Measurements from ENCODE around the gene SLC7A5.
"Not testable (repeated sequence)": the region's sequence is repeated elsewhere in the genome, so short reads cannot be mapped to it uniquely, and the experiment has no call there.

Gene SLC7A5

DNA sequence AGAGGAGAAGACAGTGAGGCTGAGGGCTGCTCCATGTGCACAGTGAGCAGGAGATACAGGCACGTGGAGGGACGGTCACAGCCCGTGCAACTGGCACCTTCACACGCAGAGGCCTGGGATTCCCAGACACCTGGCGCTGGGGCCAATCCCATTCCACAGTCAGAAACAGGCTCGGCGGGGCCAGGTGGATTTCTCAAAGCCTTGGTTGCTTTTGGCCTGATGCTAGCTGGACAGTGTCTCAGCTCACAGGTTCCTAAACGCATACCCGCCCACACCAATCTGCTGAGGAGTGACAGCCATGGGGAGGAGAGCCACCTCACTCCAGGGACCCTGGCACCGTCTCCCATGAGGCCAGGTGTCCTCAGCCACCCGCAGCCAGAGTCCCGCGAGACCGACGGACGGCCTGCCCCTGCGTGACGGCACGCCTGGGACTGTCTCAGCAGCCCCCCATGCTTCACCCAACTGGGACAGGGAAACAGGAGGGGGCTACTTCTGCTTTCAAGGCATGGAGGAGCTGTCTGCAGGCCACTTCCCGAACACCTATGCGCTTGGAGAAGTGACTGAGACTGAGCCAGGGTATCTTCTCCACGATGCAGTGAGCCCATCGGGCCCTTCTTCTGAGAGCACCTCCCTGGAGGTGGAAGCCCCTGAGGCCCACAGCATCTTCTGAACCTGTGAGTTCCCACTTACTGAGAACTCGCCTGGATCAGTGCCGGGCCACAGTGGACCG lies 6.5 kb downstream of the SLC7A5 start:
- FAIRE-seq: not testable (repeated sequence)

DNA sequence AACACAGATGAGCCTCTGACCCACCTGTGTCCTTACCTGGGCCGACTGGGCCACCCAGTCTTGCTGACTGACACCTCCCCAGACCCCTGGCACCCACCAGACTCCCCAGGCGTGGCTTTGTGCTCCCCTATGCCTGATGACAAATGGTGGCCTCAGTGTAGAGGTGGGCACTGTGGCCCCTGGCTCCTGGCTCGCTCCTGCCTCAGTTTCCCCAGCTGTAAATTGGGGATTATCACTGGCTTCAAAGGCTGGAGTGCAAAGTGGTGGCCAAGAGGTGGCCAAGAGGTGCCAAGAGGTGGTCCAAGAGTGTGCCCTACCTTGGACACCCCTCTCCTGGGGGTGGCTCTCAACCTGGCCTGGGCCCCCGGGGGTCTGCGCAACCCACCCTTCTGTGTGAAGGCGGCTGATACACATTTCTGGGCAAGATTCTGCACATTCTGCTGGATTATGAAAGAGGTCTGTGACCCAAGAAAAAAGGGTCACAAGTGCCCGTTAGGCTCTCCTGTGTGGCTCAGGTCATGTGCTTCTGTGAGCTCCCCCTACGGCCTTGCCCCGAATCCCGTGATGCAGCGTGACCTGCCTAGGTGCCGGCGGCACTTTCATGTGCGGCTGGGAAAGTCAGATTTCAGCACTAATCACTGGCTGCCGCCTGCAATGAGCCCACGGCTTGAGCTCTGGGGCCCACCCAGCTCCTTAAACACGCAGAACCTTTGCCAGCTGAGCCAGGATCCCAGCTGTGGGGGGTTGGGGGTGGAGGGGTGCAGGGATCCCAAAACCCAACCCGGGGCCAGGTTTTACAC lies 7.8 kb downstream of the SLC7A5 start:
- not testable (repeated sequence) for FAIRE-seq; DNase-seq (ENCODE audit: low spot score)

More for the DNA sequence above, 6.5 kb downstream of the SLC7A5 start:
- DNase-seq (ENCODE audit: low spot score): not testable (repeated sequence)

DNA sequence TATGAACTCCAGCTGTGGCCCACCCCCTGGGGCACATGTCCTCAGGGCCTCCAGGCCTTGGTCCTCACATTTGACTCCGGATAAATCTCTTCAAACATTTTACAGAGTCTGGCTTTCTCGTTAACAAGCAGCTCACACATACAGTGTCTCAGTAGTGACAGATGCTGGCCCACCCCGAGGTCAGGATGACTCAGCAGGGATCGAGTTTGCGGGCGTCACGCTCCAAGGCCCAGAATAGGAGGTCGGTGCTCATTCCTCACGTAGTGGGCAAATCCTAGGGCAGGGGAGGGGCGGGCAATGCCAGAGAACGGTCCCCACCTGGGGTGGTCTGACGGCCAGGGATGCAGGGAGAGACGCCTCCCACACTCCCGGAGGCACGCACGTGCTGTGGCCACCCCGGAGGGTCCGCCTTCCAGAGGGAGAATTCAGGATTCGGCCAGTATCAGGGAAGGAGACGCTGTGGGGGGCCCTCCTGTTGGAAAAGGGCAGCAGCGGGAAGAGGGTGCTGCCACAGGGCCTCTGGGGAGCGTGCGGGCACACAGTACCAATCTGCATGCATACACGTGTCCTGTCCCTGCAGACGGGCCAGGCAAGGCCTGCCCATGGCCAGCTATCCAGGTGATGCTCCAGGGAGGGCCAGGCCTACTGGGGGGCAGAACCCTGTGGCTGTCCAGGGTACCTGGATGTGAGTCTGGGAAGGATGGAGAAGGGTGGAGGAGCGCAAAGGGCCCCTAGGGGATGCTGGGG lies 8.6 kb downstream of the SLC7A5 start:
- FAIRE-seq: peak; percentile 91
- peak; percentile 95 for DNase-seq (ENCODE audit: low spot score)

DNA sequence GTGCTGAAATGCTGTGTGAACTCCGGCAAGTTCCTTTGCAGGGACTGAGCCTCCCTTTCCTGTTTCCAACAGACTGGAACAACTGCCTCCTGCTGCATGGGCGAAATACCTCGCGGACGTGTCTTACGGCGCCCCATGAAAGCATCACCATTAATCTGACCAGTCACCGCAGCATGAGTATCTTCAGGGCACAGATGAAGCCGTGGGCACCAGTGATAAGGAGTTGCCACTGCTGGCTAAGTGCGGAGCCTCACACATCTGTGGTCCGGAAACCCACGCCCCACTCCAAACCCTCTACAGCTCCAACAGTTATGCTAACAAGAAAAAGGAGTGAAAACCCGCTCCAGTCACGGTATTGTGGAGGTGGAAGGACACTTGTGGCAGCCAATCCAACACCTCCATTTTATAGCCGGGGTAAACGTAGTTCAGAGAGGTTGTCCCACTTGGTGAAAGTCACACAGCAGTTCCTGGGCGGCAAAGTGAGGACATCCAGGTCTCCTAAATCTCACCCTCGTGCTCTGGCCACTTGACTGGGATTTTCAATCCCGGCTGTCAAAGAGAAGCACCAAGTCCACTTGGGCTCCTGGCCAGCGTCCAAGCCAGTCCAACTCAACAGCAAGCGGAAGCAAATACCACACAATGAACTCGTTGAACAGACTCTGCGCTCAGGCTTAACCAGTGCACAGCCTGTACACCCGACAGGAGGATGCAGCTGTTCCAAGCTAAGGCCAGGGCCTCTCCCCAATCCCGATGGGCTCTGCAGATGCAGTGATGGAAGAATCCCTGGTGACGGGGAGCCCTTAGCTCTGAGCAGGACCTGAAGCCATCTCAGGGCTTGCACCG lies 10.9 kb downstream of the SLC7A5 start:
- peak; percentile 51 for DNase-seq (ENCODE audit: low spot score)
- not testable (repeated sequence) for FAIRE-seq

DNA sequence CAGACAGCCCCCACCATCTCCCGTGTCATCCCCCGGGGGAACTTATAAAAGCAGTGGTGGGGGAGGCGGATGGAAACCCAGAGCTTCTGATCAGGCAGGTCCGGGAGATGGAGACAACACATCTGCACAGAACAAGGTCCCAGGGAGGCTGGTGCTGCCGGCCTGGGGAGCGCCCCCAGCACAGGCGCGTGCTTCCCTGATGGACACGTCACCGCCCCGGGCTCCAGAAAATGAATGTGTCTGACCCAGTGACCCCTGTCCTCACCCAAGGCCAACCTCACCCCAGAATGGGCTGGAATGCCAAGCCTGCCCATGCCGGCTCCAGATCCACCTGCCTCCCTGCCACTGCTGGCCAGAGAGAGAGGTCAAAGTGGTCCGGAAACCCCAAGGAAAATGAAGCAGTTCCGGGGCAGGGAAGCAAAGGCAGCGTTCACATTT lies 12.5 kb downstream of the SLC7A5 start:
- peak; percentile 67 for DNase-seq (ENCODE audit: low spot score)
- no peak for FAIRE-seq

DNA sequence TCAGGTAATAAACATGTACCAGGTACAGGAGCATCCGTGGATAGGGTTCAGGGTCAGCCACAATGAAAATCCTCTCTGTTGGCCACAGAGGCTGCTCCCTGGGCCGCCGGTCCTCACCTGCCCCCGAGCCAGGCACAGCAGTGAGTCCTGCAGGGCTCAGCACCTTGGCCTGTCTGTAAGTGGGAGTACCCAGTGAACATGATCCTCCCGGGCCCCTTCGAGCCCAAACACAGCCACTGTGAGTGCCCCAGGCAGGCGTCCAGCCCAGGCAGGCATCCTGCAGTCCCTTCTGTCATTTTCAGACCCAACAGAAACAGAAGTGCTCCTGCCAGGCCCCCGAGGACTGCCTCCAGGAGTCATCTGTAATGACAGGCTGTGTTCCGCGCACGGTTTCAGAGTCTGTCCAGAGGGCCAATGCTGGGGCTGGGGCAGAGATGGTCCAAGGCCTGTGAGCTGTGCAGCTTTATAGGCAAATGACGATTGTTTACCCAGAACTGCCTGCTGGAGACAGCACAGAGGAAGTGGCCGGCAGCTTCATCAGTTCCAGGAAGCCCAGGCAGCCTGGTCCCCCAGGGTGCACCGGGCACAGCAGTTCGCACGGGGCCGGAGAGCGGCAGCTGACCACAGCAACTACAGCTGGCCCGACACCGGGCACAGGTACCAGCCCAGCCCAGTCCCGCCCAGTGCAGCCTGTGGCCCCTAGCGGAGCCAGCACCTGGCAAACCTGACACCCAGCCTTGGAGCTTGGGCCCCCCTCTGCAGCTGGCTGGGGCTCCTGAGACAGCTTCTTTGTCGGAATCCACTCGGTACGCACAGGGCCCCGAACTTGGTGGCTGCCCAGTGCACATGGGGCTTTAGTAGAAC lies 13.2 kb downstream of the SLC7A5 start:
- DNase-seq (ENCODE audit: low spot score) (peak; percentile 70), FAIRE-seq (no peak)

DNA sequence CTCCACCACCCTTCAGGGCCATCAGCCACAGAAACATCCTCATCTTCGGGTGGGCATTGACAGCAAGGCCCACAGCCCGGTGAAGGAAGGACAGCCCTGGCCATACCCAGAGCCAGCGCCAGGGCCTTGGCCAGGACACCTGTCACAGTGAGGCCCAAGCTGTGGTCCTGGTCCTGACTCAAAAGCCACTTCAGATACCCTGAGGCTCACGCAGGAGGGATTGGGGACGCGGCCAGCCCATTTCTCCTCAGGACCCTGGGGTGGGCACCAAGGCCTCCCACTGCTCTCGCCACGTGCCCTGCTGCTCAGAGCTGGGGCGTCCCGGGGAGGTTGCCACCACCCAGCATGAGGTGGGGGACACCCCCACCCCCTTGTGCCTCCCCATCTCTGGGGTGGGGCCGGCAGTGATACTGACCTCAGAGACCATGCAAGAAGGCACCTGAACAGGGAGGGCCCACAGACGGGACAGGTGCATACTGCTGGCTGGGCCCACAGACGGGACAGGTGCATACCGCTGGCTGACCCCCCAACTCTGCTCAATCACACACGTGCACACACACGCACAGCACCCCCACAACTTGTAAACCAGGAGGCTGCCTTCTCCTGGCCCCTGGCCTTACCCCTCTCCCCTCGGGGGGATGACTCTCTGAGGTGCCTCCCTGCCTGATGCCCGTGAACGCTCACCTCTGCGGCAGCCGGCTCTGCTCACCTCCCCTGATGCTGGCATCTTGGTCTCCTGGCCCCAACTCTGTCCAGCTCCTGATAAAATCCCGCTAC lies 14.2 kb downstream of the SLC7A5 start:
- no peak for DNase-seq (ENCODE audit: low spot score)
- FAIRE-seq: no peak

DNA sequence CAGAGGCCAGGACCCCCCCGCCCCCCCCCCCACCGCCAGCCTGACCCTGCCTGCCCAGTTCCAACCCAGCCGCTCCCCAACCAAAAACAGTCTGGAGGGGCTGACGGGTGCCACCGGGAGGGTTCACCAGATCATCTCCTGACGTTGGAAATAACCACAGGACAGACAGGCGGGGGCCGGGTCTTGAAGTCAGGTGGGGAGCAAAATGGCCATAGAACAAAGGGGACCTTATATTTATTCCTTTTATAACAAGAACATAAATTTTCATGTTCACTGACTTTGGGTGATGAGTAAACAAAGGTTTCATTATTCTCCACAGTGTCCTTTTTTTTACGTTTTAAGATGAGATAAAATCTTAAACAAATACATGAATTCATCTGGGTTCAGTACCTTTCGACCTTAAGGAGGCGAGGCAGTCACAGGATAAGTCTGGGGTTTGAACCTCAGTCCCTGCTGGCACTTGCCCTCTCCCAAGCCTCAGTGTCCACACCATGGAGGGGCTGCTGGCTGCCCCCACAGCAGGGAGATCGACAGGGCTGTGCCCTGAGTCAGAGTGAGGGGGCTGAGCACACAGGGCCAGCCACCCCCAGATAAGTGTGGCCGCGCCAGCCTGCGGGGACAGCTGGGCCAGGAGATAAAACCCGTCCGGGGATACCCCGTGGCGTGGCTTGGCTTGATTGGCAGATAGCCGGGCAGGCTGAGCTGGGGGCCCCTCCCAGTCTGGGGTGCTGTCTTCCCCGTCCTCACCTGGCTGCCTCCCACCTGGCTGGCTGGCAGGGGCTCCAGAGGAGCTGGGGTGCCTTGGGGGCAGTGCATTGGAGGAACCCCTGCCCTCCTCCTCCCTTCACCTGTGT lies 15.0 kb downstream of the SLC7A5 start:
- DNase-seq (ENCODE audit: low spot score): peak; percentile 64
- no peak for FAIRE-seq

DNA sequence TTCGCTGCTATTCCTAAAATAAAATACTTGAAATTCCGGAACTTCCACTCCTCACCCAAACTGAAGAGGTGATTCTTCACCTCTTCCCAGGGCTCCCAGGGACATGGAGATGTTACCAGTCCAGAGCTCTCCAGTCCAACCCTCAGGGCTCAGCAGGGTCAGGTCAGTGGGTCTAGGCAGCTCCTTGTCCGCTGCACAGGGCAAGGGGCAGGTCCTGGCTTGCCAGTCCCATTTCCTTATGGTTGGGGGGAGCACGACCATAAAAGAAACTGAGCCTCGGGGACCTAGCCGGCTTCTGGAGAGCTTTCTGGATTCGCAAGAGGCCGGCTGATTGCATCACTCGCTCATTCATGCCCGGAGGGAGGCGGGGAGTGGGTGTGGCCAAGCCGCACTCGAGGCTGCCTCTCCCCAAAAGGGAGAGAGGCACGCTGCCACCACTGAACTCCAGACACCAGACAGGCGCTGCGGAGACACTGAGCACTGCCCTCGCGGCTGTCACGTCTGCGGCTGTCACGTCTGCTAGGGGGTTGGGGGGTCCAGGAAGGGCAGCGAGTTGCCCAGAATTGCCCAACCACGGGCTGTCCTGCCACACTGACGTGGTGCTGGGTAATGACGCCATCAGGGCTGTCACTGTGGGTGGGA lies 15.8 kb downstream of the SLC7A5 start:
- FAIRE-seq (no peak), DNase-seq (ENCODE audit: low spot score) (peak; percentile 86)

DNA sequence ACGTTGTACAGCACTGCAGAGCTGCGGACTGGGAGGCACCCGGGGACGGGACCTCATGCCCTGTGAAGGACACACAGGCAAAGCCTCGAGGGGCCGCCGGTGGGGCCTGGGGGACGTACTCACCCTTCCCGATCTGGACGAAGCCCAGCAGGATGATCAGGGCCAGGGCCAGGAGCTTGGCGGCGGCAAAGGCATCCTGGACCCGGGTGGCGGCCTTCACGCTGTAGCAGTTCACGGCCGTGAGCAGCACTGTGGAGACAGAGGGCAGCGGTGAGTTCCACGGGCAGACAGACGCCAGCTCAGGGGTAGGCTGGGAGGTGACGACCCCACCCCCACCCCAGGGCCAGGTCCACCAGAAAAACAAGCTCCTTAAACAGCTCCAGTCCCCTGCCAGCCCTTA lies 17.7 kb downstream of the SLC7A5 start:
- FAIRE-seq: no peak
- DNase-seq (ENCODE audit: low spot score): no peak

DNA sequence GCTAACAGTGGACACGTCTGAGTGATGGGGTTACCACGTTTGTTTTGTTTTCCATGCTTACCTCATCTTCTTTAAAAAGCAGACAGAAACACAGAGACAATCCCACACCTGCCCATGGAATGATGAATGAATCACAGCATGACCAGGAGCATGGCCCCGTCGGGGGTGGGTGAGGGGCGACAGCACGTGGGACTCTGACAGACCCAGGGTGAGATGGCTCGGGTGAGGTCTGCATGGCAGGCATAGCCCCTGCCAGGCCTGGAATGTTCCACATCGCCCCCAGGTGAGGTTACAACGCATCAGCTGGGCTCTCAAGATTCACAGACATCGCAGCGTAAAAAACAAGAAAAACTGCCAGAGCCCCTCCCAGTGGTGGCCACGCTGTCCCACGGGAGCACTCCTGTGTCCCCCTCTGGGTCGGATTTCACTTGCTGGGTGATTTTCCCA lies 18.1 kb downstream of the SLC7A5 start:
- FAIRE-seq (no peak), DNase-seq (ENCODE audit: low spot score) (no peak)

DNA sequence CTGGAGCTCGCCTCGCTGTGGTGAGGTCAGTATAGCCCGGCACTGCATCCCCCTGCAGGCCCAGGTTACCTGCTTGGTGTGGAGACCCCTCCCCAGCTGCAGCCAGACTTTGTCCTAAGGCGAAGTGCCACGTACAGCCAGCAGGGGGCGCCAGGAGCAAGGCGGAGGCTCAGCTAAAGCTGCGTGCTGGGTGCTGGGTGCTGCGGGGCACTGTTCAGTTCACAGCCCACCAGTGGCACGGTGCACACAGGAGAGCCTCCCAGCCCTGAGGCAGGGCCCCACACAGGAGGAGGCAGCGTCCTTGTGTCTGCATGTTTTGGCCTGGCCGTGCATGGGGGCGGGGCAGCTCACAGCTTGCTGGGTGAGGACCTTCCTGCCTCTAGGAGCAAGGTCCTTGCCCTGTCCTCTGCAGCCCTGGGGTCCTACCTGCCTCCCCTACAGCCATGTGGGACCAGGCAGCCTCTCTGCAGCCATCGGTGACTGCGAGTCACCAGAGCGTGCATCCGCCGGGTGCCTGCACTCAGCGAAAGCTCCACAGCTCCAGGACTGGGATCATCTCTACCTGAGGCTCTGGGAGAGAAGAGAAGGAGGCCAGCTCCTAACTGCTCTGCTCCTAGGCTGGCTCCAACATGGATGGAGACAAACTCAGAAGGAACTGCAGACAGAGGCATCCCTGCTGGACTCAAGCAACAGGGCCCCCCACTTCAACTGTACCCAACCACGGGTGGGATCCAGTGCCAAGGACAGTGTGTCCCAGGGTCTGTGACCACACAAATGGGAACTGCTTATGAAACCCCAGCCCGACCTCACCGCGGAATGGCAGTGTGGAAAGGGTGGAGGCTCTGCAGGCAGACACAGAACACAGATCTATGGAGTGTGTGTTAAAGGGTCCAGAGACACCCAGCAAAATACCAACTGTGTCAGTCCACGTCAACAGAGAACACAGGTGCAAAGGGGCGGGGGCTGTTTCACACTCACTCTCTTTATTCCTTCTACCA lies 19.0 kb downstream of the SLC7A5 start:
- DNase-seq (ENCODE audit: low spot score) (peak; percentile 41), FAIRE-seq (no peak)

DNA sequence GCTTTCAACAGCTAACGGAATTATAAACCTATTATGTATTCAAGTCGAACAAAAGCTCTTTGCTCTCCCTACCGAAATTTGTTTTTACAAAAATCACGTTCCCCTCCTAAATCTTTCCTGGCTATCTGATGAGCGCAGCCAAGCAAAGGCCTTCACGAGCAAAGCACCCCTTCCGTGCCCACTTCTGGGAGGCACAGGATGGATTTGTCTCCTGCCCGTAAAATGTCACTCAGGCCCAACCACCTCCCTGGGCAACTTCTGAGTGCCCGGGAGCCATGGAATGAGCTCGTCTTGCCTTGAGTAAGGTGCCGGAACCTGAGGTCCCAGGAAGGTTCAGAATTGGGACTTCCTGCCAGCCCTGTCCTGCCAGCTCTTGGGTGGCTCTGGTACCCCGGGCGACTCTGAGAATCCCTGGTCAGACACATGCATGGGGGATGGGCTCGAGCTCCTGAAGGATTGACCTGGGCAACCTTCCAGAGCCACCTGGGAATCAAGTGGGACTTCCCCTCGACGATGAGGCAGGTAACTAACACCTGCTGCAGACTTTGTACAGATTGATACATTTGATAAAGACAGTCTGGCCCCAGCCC lies 19.8 kb downstream of the SLC7A5 start:
- no peak for FAIRE-seq
- DNase-seq (ENCODE audit: low spot score): no peak

DNA sequence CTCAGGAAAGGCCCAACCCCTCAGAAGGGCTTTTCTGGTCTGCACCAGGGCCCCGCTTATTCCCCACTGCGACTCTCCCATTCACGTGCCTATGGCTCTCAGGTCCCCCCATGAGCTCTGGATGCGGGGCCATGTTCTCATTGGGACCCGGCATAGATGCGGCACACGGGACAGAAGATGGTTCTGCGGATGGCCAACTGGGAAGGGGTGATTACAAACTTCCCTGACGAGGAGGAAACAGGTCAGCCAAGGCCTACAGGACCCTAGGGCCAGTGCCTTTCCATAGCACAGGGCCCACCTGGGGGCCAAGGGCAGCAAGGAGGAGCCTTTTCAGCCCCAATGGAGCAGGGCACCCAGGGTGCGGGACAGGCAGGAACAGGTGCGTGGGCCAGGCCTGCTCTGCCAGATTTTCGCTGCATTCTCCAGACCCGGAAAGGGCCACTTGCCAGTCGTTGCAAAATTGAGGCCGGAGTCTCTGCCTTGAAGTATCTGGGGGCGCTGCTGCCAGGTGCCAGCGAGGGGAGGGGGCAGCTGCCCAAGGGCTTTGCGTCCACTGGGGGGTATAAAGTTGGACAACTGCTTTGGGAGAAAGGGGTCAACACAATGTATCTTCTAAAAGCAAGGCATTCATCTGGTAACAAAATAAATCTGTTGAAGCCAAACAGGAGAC lies 20.5 kb downstream of the SLC7A5 start:
- DNase-seq (ENCODE audit: low spot score) (no peak), FAIRE-seq (no peak)
